HL-60 (cell line): ENCODE data around the gene B3GAT3.

Experiments
- DNase-seq, 2 experiments: peaks; one replicate each; pipeline ENCODE4 v3.0.0-alpha.2; 2010 to 2020; ENCODE audit warnings: low read depth in 1 of 2, low spot score in 1 of 2
- H3K27ac ChIP-seq: fragments of 250-450 bp; sonication (Bioruptor Pico); replicated peaks from 2 replicates; pipeline ENCODE4 v1.5.1; 2020; ENCODE audit warnings: mild to moderate bottlenecking, moderate library complexity
- H3K27me3 ChIP-seq: fragments of 250-450 bp; sonication (Bioruptor Pico); 2 replicates; pipeline ENCODE4 v1.5.1; 2021; ENCODE audit warnings: mild to moderate bottlenecking, moderate library complexity; ENCODE audit not compliant: insufficient read depth, poor library complexity, severe bottlenecking
- H3K4me3 ChIP-seq: replicated peaks from 2 replicates; pipeline ENCODE4 v1.5.1; 2011; ENCODE audit warnings: mild to moderate bottlenecking, control low read depth, low read length; ENCODE audit not compliant: insufficient read depth
- GABPA ChIP-seq: IDR thresholded peaks from 2 replicates; pipeline ENCODE4 v1.6.1; 2012; ENCODE audit warnings: low read depth
- POLR2AphosphoS5 ChIP-seq: IDR thresholded peaks from 2 replicates; pipeline ENCODE4 v1.6.1; 2012; ENCODE audit warnings: low read depth
- SPI1 ChIP-seq: IDR thresholded peaks from 2 replicates; pipeline ENCODE4 v1.6.1; 2012; ENCODE audit warnings: low read depth, mild to moderate bottlenecking, borderline replicate concordance
- TF ChIP-seq, protein P1 (sequence below): IDR thresholded peaks from 2 replicates; pipeline ENCODE4 v1.6.1; 2012; ENCODE audit warnings: low read depth; ENCODE audit not compliant: insufficient replicate concordance
- TF ChIP-seq, protein P2 (sequence below): IDR thresholded peaks from one replicate; pipeline ENCODE4 v1.5.1; 2011; ENCODE audit warnings: low read length, control low read depth, inconsistent platforms; ENCODE audit not compliant: insufficient read depth

B3GAT3 gene

DNA sequence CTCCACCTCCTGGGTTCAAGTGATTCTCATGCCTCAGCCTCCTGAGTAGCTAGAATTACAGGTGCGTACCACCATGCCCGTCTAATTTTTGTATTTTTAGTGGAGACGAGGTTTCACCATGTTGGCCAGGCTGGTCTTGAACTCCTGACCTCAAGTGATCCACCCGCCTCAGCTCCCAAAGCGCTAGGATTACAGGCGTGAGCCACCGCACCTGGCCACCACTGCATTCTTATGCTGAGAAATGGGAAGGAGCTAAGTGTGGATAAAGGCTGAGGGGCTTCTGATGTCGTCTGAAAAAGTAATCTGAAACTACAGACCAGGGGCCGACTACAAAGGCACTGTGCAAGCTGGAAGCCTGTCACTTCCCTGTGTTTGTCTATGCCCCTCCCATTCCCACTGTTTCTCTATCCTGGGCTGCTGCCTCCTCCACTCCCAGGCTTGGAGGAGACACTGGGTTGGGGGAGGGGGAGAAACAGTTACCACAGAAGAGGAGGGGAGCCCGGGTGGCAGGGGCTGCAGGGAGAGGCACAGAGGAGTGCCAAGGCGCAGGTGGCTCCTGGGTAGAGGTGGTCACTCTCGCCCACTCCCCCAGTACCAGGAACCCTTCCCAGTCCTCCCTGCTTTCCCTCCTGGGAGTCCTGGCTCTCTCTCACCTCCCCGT, 17.2 kb downstream of the B3GAT3 start:
- no peak for DNase-seq
- no peak for TF ChIP-seq GABPA
- no peak for TF ChIP-seq SPI1
- TF ChIP-seq, protein P1, sequence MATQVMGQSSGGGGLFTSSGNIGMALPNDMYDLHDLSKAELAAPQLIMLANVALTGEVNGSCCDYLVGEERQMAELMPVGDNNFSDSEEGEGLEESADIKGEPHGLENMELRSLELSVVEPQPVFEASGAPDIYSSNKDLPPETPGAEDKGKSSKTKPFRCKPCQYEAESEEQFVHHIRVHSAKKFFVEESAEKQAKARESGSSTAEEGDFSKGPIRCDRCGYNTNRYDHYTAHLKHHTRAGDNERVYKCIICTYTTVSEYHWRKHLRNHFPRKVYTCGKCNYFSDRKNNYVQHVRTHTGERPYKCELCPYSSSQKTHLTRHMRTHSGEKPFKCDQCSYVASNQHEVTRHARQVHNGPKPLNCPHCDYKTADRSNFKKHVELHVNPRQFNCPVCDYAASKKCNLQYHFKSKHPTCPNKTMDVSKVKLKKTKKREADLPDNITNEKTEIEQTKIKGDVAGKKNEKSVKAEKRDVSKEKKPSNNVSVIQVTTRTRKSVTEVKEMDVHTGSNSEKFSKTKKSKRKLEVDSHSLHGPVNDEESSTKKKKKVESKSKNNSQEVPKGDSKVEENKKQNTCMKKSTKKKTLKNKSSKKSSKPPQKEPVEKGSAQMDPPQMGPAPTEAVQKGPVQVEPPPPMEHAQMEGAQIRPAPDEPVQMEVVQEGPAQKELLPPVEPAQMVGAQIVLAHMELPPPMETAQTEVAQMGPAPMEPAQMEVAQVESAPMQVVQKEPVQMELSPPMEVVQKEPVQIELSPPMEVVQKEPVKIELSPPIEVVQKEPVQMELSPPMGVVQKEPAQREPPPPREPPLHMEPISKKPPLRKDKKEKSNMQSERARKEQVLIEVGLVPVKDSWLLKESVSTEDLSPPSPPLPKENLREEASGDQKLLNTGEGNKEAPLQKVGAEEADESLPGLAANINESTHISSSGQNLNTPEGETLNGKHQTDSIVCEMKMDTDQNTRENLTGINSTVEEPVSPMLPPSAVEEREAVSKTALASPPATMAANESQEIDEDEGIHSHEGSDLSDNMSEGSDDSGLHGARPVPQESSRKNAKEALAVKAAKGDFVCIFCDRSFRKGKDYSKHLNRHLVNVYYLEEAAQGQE, result no peak
- TF ChIP-seq, protein P2, sequence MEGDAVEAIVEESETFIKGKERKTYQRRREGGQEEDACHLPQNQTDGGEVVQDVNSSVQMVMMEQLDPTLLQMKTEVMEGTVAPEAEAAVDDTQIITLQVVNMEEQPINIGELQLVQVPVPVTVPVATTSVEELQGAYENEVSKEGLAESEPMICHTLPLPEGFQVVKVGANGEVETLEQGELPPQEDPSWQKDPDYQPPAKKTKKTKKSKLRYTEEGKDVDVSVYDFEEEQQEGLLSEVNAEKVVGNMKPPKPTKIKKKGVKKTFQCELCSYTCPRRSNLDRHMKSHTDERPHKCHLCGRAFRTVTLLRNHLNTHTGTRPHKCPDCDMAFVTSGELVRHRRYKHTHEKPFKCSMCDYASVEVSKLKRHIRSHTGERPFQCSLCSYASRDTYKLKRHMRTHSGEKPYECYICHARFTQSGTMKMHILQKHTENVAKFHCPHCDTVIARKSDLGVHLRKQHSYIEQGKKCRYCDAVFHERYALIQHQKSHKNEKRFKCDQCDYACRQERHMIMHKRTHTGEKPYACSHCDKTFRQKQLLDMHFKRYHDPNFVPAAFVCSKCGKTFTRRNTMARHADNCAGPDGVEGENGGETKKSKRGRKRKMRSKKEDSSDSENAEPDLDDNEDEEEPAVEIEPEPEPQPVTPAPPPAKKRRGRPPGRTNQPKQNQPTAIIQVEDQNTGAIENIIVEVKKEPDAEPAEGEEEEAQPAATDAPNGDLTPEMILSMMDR, result no peak
- no peak for TF ChIP-seq POLR2AphosphoS5
- no peak overlapping the region for H3K4me3 ChIP-seq
- H3K27me3 ChIP-seq, result no peaks in the 10 kb centered on the region
- no peak overlapping the region for H3K27ac ChIP-seq

DNA sequence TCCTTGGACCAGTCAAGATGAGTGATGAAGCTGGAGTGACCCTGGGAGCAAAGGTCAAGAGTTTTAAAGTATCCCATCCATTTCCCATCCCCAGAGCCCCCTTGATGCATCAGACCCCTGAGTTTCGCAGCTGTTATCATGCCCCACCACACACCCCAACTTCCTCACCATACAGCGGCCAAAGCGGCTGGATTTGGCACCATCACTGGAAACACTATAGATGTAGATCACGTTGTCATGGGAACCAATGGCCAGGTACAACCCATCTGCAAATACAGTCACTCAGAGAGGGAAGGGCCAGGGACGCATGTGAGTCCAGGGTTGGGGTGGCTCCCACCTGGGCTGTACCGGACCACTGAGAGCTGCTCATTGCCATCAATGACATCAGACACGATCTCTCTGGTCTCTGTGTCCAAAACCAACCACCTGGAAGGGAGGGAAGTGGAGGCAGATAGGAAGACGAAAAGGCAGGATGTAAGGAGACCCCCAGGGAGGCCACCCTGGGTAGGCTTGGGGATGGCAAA, 17.9 kb downstream of the B3GAT3 start:
- H3K27ac ChIP-seq, result no peak overlapping the region
- TF ChIP-seq GABPA (no peak), POLR2AphosphoS5 (no peak), SPI1 (no peak)
- TF ChIP-seq, protein P2, result no peak
- TF ChIP-seq, protein P1, result no peak
- no peak overlapping the region for H3K4me3 ChIP-seq
- no peaks in the 10 kb centered on the region for H3K27me3 ChIP-seq
- no peak for DNase-seq

DNA sequence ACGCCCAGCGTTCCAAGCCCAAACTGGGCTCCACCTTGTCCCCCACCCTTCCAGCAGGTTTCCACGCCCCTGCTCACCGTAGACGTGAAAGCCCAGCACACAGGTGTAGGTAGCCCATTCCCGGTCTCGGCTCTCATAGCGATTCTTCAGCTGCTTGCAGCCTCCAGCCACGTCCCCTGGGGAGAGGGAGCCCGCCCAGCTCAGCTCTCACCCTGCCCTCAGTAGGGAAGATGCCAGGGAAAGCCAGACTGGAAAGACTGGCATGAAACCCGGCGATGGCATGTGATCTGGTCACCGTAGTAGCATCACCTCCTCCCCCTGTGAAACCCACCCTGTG, 18.7 kb downstream of the B3GAT3 start:
- Histone ChIP-seq H3K4me3 (no peak overlapping the region), H3K27ac (no peak overlapping the region), H3K27me3 (no peaks in the 10 kb centered on the region)
- TF ChIP-seq, protein P1, result no peak
- no peak for TF ChIP-seq POLR2AphosphoS5
- TF ChIP-seq GABPA, result no peak
- TF ChIP-seq, protein P2, result no peak
- no peak for TF ChIP-seq SPI1
- DNase-seq, result no peak
